ENCODE data around the gene KCNIP1.

DNA sequence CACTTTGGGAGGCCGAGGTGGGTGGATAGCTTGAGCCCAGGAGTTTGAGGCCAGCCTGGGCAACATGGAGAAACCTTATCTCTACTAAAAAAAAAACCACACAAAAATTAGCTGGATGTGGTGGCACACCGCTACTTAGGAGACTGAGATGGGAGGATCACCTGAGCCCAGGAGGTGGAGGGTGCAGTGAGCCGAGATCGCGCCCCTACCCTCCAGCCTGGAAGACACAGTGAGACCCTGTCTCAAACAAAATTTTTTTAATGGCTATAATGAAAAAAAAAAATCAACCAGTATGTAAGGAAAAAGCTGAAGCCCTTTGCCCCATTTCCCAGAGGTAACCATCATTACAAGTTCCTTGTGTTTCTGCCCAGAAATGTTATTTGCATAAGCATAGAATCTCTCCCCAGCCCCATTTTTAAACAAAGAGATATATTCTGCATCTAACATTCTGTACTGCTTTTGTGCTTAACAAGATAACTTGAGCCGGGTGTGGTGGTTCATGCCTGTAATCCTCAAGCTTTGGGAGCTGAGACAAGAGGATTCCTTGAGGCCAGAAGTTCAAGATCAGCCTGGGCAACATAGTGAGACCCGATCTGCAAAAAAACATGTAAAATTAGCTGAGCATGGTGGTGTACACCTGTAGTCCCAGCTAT is 35.1 kb upstream of the KCNIP1 start:
- TF ChIP-seq, protein P1, sequence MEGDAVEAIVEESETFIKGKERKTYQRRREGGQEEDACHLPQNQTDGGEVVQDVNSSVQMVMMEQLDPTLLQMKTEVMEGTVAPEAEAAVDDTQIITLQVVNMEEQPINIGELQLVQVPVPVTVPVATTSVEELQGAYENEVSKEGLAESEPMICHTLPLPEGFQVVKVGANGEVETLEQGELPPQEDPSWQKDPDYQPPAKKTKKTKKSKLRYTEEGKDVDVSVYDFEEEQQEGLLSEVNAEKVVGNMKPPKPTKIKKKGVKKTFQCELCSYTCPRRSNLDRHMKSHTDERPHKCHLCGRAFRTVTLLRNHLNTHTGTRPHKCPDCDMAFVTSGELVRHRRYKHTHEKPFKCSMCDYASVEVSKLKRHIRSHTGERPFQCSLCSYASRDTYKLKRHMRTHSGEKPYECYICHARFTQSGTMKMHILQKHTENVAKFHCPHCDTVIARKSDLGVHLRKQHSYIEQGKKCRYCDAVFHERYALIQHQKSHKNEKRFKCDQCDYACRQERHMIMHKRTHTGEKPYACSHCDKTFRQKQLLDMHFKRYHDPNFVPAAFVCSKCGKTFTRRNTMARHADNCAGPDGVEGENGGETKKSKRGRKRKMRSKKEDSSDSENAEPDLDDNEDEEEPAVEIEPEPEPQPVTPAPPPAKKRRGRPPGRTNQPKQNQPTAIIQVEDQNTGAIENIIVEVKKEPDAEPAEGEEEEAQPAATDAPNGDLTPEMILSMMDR (IDR thresholded peaks at IDR 0.05), result no peak
- TF ChIP-seq POLR2A (IDR thresholded peaks at IDR 0.05), result no peak

Data from heart left ventricle (tissue), 13 donors.